Measurements from ENCODE around the gene ENTPD2.

DNA sequence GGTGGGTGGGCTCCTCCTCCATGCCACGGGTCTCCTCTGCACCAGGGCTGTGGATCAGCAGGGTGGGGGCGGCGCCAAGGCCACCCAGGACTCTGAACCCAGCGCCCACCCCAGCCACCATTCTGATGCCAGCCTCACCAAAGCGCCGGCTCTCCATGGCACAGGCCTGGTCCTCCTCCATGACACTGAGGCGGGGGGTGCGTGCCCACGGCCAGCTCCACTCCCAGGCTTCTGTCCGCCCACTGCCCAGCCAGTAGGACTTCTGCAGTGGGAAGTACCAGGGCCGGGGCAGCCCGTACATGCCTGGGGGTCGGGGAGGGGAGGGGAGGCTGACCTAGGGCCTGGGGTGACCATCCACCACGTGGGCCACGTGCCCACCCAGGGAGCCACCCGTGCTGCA lies 37.4 kb downstream of the ENTPD2 start:
- TF ChIP-seq, protein P1, sequence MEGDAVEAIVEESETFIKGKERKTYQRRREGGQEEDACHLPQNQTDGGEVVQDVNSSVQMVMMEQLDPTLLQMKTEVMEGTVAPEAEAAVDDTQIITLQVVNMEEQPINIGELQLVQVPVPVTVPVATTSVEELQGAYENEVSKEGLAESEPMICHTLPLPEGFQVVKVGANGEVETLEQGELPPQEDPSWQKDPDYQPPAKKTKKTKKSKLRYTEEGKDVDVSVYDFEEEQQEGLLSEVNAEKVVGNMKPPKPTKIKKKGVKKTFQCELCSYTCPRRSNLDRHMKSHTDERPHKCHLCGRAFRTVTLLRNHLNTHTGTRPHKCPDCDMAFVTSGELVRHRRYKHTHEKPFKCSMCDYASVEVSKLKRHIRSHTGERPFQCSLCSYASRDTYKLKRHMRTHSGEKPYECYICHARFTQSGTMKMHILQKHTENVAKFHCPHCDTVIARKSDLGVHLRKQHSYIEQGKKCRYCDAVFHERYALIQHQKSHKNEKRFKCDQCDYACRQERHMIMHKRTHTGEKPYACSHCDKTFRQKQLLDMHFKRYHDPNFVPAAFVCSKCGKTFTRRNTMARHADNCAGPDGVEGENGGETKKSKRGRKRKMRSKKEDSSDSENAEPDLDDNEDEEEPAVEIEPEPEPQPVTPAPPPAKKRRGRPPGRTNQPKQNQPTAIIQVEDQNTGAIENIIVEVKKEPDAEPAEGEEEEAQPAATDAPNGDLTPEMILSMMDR (conservative IDR thresholded peaks at IDR 0.05) = no peak
- no peak for TF ChIP-seq EZH2 (IDR thresholded peaks at IDR 0.05; ENCODE audit: low read depth)

All from PC-9 (cell line).